NAMALWA (cell line): ENCODE results near the gene DNAJC22.
"Not testable (repeated sequence)": the region's sequence is repeated elsewhere in the genome, so short reads cannot be mapped to it uniquely, and the experiment has no call there.

Experiments
- DNase-seq: peaks from one replicate; pipeline ENCODE4 v3.0.0-alpha.2; 2015; ENCODE audit warnings: low spot score

Gene DNAJC22

GRCh38 chr12:49375406-49375805, 28.7 kb downstream of the DNAJC22 start:
- no peak for DNase-seq

GRCh38 chr12:49377386-49377785, 30.7 kb downstream of the DNAJC22 start:
- no peak for DNase-seq

- not testable (repeated sequence) for DNase-seq
Observed at GRCh38 chr12:49380184-49380583, 33.5 kb downstream of the DNAJC22 start.

GRCh38 chr12:49388682-49389386, 42.1 kb downstream of the DNAJC22 start:
- no peak for DNase-seq

- DNase-seq: no peak
Observed at GRCh38 chr12:49389387-49389703, 42.7 kb downstream of the DNAJC22 start.

- no peak for DNase-seq
Observed at GRCh38 chr12:49397000-49397399, 50.3 kb downstream of the DNAJC22 start.

GRCh38 chr12:49400304-49400703, 53.6 kb downstream of the DNAJC22 start:
- DNase-seq: no peak
